ENCODE results near the gene PRDM4.
"Not testable (repeated sequence)": the region's sequence is repeated elsewhere in the genome, so short reads cannot be mapped to it uniquely, and the experiment has no call there.

DNA sequence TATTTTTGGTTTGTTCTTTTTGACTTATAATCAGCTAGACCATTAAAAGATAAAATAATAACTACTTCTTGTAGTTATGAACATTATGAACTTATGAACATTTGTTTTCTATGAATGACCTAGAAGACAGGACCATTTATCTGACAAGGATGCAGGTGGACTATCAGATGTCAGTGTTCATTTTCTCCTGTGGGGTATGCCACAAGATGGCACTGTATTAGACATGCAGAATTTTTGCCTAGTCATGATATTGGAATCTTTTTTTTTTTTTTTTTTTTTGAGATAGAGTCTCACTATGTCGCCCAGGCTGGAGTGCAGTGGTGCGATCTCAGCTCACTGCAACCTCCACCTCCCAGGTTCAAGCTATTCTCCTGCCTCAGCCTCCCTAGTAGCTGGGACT lies 65.2 kb downstream of the PRDM4 start:
- TF ChIP-seq POLR2A (IDR thresholded peaks at IDR 0.05; ENCODE audit: low read length); GATA1 (IDR thresholded peaks at IDR 0.05; ENCODE audit: low read depth, low read length): not testable (repeated sequence)

Data from erythroblast (primary cell).